Cardiac muscle cell (in vitro differentiated cells and primary cell): ENCODE results near the gene STARD10. TPM values are rescaled to one million over a fixed set of nuclear protein-coding genes. Genes with fewer than 3 reads are reported as not detected.

Experiments used
- DNase-seq, 2 donors: peaks; one replicate each; pipeline versions ENCODE4 v3.0.0 to v3.0.0-alpha.2; 2010 to 2017; ENCODE audit warnings: low read depth in 1 of 2, low spot score in 1 of 2
- H3K27ac ChIP-seq: fragments of 200-600 bp; sonication (generic); 2 replicates; pipeline ENCODE4 v1.5.1; 2016
- H3K27me3 ChIP-seq: fragments of 200-600 bp; sonication (generic); 2 replicates; pipeline ENCODE4 v1.6.0; 2016; ENCODE audit warnings: control low read depth
- H3K36me3 ChIP-seq: fragments of 200-600 bp; sonication (generic); 2 replicates; pipeline ENCODE4 v1.5.1; 2016; ENCODE audit warnings: control low read depth
- H3K4me1 ChIP-seq: fragments of 200-600 bp; sonication (generic); 2 replicates; pipeline ENCODE4 v1.8.1; 2017; ENCODE audit warnings: low read depth, mild to moderate bottlenecking, mixed run types
- H3K4me3 ChIP-seq: fragments of 200-600 bp; sonication (generic); 2 replicates; pipeline ENCODE4 v1.5.1; 2016; ENCODE audit warnings: mild to moderate bottlenecking
- H3K9me3 ChIP-seq: fragments of 200-600 bp; sonication (generic); 2 replicates; pipeline ENCODE4 v1.5.1; 2017; ENCODE audit warnings: low read depth, mild to moderate bottlenecking, control low read depth
- polyA plus RNA-seq: library from polyadenylated mRNA; unstranded; fragments of >200 nt; fragmentation: Nextera tagmentation; extraction: Ambion mirVana; gene quantifications from 2 replicates; pipeline ENCODE4 v1.2.1, GENCODE V29; 2016
- total RNA-seq: library from RNA; depleted of rRNA; stranded (reverse); fragments of >200 nt; gene quantifications from 2 replicates; pipeline ENCODE4 v1.2.3, GENCODE V29; 2016
- TF ChIP-seq, protein P1 (sequence below): IDR thresholded peaks from 2 replicates; pipeline ENCODE4 v1.5.1; 2012; ENCODE audit warnings: low read depth, mild to moderate bottlenecking, low read length

The STARD10 gene
- total and polyA plus RNA-seq, 2 experiments from 2014 or later = 91.4 to 101 TPM

DNA sequence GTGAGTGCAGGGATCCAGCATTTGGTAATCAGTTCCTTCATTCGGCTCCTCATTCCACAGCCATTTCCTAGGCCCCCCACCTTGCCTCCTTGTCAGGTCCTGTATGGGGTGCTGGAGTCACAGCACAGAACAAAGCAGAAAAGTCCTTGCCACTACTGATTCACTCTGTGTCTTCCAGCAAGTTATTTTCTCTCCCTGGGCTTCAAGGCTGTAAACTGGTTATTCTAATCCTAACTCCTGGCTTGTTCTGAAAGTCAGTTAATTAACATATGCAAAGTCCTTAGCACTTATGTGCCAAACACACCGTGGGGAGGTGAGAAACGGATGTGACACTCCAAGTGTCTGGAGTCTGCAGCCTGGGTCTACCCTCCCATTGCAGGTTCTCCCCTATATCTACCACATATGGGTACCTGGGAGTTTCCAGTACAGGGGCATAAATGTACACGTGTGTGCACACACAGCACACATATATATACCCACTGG is 89.0 kb downstream of the STARD10 start:
- H3K4me1 ChIP-seq = peaks cover 13% of the 10 kb centered on the region
- no peaks in the 10 kb centered on the region for H3K27me3 ChIP-seq
- TF ChIP-seq, protein P1, sequence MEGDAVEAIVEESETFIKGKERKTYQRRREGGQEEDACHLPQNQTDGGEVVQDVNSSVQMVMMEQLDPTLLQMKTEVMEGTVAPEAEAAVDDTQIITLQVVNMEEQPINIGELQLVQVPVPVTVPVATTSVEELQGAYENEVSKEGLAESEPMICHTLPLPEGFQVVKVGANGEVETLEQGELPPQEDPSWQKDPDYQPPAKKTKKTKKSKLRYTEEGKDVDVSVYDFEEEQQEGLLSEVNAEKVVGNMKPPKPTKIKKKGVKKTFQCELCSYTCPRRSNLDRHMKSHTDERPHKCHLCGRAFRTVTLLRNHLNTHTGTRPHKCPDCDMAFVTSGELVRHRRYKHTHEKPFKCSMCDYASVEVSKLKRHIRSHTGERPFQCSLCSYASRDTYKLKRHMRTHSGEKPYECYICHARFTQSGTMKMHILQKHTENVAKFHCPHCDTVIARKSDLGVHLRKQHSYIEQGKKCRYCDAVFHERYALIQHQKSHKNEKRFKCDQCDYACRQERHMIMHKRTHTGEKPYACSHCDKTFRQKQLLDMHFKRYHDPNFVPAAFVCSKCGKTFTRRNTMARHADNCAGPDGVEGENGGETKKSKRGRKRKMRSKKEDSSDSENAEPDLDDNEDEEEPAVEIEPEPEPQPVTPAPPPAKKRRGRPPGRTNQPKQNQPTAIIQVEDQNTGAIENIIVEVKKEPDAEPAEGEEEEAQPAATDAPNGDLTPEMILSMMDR = no peak

More for the DNA sequence above, 89.0 kb downstream of the STARD10 start:
- Histone ChIP-seq H3K4me3 (no peak overlapping the region), H3K27ac (no peak overlapping the region), H3K36me3 (peaks cover 7% of the 10 kb centered on the region), H3K9me3 (no peaks in the 10 kb centered on the region)
- no peak for DNase-seq

Other genes starting within 250 kb of the STARD10 start
- gene PDE2A, start 119.6 kb downstream of the STARD10 start, total RNA-seq = 0.18 and 0.92 TPM in 2 replicates
- gene PDE2A, start 119.6 kb downstream of the STARD10 start, polyA plus RNA-seq = 0.56 TPM in 1 of 2 replicates, not detected in the other
- 134 and 200 TPM in 2 replicates for gene ARAP1, start 41.6 kb downstream of the STARD10 start, total RNA-seq
- gene ARAP1, start 41.6 kb downstream of the STARD10 start, polyA plus RNA-seq = 41.5 and 54.6 TPM in 2 replicates
- gene ATG16L2, start 20.4 kb upstream of the STARD10 start, total RNA-seq = 16.7 and 66.8 TPM in 2 replicates
- 47.8 and 80.4 TPM in 2 replicates for gene ATG16L2, start 20.4 kb upstream of the STARD10 start, polyA plus RNA-seq